ENCODE measurements around the gene TMEM33. TPM values are rescaled to one million over a fixed set of nuclear protein-coding genes. Genes with fewer than 3 reads are reported as not detected.

The TMEM33 gene
- total RNA-seq, 2 experiments from 2014 or later, result 79.3 to 79.5 TPM

DNA sequence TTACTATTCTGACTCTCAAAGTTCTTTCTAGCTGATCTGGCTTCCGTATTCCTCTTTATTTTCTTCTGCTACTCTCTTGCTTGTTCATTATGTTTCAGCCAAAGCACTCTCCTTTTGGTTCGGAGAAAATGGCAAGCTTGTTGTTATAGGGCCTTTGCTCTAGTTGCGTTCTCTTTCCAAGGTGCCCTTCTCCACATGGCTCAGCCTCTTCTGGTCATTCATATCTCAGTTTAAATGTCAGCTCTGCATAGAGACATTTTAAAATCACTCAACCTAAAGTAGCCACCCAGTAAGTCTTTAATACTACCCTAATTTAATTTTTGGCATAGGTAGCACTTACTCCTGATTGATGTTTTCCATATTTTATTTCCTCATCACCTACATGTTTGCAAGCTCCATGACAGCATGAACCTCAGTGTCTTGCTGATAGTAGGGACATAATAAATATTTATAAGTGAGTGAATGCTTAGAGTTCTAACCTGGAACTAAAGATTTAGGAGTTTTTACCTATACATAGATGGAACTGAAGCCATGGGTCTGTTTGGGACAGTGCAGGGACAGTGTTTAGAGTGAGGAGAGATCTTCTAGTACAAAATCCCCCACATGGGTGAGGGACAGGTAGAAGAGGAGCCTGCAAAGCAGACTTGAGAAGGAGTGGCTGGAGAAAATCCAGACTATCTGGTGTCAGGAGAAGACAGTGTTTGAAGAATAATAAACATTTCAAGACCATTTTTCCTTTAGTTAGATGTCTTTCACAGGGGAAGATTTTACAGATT, 73.0 kb downstream of the TMEM33 start:
- no peak overlapping the region for H3K4me3 Mint-ChIP-seq
- no peak for DNase-seq

More for the DNA sequence above, 73.0 kb downstream of the TMEM33 start:
- H3K27me3 Mint-ChIP-seq, result no peaks in the 10 kb centered on the region
- no peak overlapping the region for H3K27ac Mint-ChIP-seq
- peaks cover 28% of the 10 kb centered on the region for H3K4me1 Mint-ChIP-seq
- H3K36me3 Mint-ChIP-seq, result peaks cover 45% of the 10 kb centered on the region
- H3K9me3 Mint-ChIP-seq, result no peaks in the 10 kb centered on the region

Other genes with a start within 250 kb of the TMEM33 start
- not detected for gene PHOX2B, start 186.7 kb upstream of the TMEM33 start, total RNA-seq
- gene DCAF4L1, start 46.3 kb downstream of the TMEM33 start, total RNA-seq, result under 1 TPM; 0.26 to 0.27 TPM
- 10 to 100 TPM; 52.3 to 58.0 TPM for gene SLC30A9, start 55.1 kb downstream of the TMEM33 start, total RNA-seq
- gene BEND4, start 217.2 kb downstream of the TMEM33 start, total RNA-seq, result 1 to 10 TPM; 1.2 to 1.4 TPM

Measured in activated naive CD8-positive, alpha-beta T cell treated with anti-CD3 and anti-CD28 coated beads for 36 hours (primary cell).